ENCODE data around the gene PRB3.

DNA sequence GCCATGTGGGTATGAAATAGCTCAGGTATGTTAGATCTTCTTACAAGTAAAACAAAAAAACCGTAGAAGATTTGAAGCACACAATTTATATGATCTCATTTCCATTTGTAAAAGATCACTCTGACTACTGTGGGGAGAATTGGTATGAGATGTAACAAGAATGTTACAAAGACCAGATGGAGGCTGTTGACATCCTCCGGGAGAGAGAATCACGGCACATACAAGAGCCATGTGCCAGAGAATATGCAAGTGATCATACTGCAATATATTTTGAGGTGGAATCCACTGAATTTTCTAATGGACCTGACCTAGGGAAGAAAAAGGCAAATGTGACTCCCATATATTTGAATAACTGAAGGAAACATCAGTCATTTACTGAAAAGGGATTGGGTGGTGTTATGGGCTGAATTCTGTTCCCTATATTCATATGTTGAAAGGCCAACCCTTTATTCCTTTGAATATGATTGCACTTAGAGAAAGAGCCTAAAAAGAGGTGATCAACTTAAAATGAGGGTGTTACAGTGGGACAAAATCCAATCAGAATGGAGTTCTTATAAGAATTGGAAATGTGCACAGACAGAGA, 29.1 kb downstream of the PRB3 start:
- TF ChIP-seq EZH2 (IDR thresholded peaks at IDR 0.05; ENCODE audit: borderline replicate concordance, low read depth, low read length): no peak
- TF ChIP-seq, protein P1, sequence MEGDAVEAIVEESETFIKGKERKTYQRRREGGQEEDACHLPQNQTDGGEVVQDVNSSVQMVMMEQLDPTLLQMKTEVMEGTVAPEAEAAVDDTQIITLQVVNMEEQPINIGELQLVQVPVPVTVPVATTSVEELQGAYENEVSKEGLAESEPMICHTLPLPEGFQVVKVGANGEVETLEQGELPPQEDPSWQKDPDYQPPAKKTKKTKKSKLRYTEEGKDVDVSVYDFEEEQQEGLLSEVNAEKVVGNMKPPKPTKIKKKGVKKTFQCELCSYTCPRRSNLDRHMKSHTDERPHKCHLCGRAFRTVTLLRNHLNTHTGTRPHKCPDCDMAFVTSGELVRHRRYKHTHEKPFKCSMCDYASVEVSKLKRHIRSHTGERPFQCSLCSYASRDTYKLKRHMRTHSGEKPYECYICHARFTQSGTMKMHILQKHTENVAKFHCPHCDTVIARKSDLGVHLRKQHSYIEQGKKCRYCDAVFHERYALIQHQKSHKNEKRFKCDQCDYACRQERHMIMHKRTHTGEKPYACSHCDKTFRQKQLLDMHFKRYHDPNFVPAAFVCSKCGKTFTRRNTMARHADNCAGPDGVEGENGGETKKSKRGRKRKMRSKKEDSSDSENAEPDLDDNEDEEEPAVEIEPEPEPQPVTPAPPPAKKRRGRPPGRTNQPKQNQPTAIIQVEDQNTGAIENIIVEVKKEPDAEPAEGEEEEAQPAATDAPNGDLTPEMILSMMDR (IDR thresholded peaks at IDR 0.05 in 2 of 3, conservative IDR thresholded peaks at IDR 0.05 in 1 of 3; ENCODE audit: insufficient read depth in 2 of 3, low read depth in 1 of 3, low read length in 3 of 3): no peak

Data from K562 (cell line).